Measurements from ENCODE around the gene KRTAP15-1. TPM values are rescaled to one million over a fixed set of nuclear protein-coding genes. Genes with fewer than 3 reads are reported as not detected.

KRTAP15-1 gene, protein sequence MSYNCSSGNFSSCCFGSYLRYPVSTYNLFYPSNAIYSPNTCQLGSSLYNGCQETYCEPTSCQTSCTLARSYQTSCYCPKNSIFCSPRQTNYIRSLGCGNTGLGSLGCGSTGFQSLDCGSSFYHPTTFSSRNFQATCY
- total RNA-seq: not detected in 2 replicates
- long read RNA-seq: 0 reads

- Mint-ChIP-seq H3K27ac (ENCODE audit: unreplicated experiment) (no peak within 1 kb of the TSS), H3K9me3 (peaks cover 5% of the 10 kb centered on the region), H3K4me1 (no peaks in the 10 kb centered on the region), H3K27me3 (ENCODE audit: low read depth) (peaks cover 21% of the 10 kb centered on the region), H3K36me3 (ENCODE audit: low read depth) (no peaks in the 10 kb centered on the region), H3K4me3 (no peak within 1 kb of the TSS)
- no peak for DNase-seq (ENCODE audit: low read depth, low spot score)
- TF ChIP-seq CTCF (conservative IDR thresholded peaks at IDR 0.05): no peak
These were observed at the start of gene KRTAP15-1 for GRCh38 chr21:30439975-30440374. TSS of gene KRTAP15-1 (plus strand) at chr21:30440275. CDS start at chr21:30440328, 53 bp downstream.

DNA sequence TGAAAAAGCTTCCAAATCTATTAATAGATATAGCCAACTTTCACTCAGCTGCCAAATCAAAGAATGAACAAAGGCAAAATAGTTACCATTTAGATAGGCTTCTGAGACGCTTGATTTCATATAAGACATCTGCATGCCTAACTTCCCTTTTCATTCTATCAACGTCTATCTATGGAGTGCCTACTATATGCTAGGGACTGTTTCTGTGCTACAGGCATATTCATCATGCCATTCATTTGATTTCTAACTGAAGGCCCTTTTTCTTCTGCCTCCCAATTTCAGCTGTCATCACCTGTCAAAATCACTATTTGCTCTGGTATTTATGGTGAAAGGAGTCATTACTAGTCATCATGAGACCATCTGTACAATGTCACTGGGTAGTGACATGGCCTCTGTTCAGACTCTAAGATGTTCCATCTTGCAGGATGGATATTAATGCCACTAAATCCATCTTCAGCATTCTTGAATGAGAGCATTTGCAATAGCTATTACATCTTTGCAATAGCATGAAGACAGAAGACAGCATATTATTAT, 48.5 kb upstream of the KRTAP15-1 start:
- DNase-seq (ENCODE audit: low read depth, low spot score): no peak
- Mint-ChIP-seq H3K27ac (ENCODE audit: unreplicated experiment) (no peak overlapping the region), H3K27me3 (ENCODE audit: low read depth) (peaks cover 5% of the 10 kb centered on the region), H3K4me3 (no peak overlapping the region), H3K9me3 (peaks cover 4% of the 10 kb centered on the region), H3K4me1 (no peaks in the 10 kb centered on the region), H3K36me3 (ENCODE audit: low read depth) (no peaks in the 10 kb centered on the region)
- no peak for TF ChIP-seq CTCF (conservative IDR thresholded peaks at IDR 0.05)

- Mint-ChIP-seq H3K4me1 (no peaks in the 10 kb centered on the region), H3K36me3 (ENCODE audit: low read depth) (no peaks in the 10 kb centered on the region), H3K4me3 (no peak within 1 kb of the TSS), H3K9me3 (no peaks in the 10 kb centered on the region), H3K27me3 (ENCODE audit: low read depth) (peaks cover 2% of the 10 kb centered on the region), H3K27ac (ENCODE audit: unreplicated experiment) (no peak within 1 kb of the TSS)
- DNase-seq (ENCODE audit: low read depth, low spot score): no peak
- no peak for TF ChIP-seq CTCF (conservative IDR thresholded peaks at IDR 0.05)
These were observed 44.3 kb upstream of the KRTAP15-1 start, which contains the start of gene KRTAP13-1 for GRCh38 chr21:30395731-30396130. TSS of gene KRTAP13-1 (plus strand) at chr21:30396031. CDS start at chr21:30396087, 56 bp downstream.

DNA sequence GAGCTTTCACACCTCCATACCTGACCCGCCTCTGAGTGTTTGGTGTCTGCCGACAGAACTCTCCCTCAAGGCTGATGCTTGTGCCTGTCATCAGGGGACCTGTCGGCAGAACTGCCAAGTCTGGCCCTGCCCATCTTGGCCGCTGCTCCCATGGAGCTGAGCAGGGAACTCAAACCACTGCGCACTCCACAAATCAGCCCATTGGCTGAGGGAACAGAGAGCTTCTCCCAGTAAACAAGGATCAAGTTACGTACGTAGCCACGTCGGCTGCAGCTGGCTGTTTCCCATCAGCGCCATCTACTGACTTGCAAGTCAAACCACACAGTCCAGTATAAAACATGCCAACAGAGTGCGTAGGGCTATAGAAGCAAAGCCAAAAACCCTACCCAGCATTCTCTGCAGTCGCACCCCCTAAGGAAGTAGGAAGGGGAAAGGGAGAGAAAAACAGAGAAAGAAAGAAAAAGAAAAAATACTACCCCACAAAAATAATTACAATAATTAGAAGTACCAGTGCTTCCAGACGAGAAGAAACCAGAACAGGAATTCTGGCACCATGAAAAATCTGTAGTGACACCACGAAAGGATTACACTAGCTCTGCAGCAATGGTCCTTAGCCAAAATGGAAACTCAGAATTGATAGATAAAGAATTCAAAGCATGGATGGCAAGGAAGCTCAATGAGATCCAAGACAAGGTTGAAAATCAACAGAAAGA, 31.1 kb upstream of the KRTAP15-1 start:
- peak; percentile 46 for DNase-seq (ENCODE audit: low read depth, low spot score)
- Mint-ChIP-seq H3K9me3 (peaks cover 9% of the 10 kb centered on the region), H3K36me3 (ENCODE audit: low read depth) (peaks cover 4% of the 10 kb centered on the region), H3K4me3 (peak overlapping the region; percentile 52), H3K27ac (ENCODE audit: unreplicated experiment) (no peak overlapping the region), H3K27me3 (ENCODE audit: low read depth) (peaks cover 18% of the 10 kb centered on the region), H3K4me1 (peaks cover 6% of the 10 kb centered on the region)
- peak; percentile 70 for TF ChIP-seq CTCF (conservative IDR thresholded peaks at IDR 0.05)

GRCh38 chr21:30415993-30416392, 24.1 kb upstream of the KRTAP15-1 start:
- peaks cover 7% of the 10 kb centered on the region for H3K9me3 Mint-ChIP-seq
- no peak overlapping the region for H3K4me3 Mint-ChIP-seq
- H3K36me3 Mint-ChIP-seq (ENCODE audit: low read depth): no peaks in the 10 kb centered on the region
- no peaks in the 10 kb centered on the region for H3K4me1 Mint-ChIP-seq
- H3K27me3 Mint-ChIP-seq (ENCODE audit: low read depth): peaks cover 8% of the 10 kb centered on the region
- no peak for TF ChIP-seq CTCF (conservative IDR thresholded peaks at IDR 0.05)
- H3K27ac Mint-ChIP-seq (ENCODE audit: unreplicated experiment): no peak overlapping the region
- DNase-seq (ENCODE audit: low read depth, low spot score): no peak
